GM12873 (cell line): ENCODE data around the gene GPR12.

ENCODE experiments used
- TF ChIP-seq, protein P1 (sequence below): IDR thresholded peaks from 2 replicates; pipeline ENCODE4 v1.5.1; 2012; ENCODE audit warnings: low read depth, mild to moderate bottlenecking, moderate library complexity, low read length, control low read depth; ENCODE audit not compliant: insufficient read depth; ENCODE audit errors: missing control alignments

The GPR12 gene

DNA sequence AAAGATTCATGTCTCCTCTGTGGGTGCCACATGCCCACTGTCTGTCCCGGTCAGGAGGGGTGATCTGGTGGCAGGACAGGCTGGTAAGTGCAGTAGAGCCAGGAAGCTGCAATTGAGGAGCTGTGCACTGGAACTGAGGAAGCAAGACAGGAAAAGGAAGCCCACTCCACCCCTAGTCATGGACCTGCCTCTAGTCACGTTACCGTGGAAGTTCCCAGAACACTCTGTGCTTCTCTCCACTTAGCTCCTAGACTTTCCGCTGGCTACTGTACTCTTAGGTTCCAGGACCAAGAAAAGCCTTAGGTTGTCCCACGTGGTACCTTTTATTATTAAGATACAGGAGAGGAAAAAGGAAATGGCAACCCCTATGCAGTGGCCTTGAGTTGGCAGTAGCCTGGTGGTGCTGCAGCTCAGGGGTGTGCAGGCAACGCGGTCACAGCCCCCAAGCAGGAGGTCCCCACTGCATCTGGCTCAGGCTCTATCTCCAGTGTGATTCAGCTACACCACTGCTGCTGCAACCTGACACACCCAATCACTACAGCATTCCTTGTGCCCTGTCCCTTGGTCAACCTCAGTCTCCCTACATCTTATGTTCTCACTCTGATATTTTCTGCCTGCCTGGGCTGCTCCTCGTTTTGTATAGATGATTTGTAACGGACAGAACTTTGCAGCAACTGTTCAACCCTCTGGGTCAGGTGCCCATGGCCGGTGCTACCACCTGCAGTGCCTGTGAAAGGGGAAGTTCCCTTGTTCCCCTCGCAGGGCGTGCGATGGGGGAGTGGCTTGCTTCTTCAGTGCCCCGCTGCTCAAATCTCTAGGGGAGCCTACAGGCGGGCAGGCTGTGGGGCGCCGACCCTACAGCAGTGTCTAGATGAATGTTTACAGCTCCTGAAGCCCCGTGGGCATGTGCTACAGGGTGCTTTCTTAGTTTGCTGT, 24.4 kb upstream of the GPR12 start:
- TF ChIP-seq, protein P1, sequence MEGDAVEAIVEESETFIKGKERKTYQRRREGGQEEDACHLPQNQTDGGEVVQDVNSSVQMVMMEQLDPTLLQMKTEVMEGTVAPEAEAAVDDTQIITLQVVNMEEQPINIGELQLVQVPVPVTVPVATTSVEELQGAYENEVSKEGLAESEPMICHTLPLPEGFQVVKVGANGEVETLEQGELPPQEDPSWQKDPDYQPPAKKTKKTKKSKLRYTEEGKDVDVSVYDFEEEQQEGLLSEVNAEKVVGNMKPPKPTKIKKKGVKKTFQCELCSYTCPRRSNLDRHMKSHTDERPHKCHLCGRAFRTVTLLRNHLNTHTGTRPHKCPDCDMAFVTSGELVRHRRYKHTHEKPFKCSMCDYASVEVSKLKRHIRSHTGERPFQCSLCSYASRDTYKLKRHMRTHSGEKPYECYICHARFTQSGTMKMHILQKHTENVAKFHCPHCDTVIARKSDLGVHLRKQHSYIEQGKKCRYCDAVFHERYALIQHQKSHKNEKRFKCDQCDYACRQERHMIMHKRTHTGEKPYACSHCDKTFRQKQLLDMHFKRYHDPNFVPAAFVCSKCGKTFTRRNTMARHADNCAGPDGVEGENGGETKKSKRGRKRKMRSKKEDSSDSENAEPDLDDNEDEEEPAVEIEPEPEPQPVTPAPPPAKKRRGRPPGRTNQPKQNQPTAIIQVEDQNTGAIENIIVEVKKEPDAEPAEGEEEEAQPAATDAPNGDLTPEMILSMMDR, result no peak

DNA sequence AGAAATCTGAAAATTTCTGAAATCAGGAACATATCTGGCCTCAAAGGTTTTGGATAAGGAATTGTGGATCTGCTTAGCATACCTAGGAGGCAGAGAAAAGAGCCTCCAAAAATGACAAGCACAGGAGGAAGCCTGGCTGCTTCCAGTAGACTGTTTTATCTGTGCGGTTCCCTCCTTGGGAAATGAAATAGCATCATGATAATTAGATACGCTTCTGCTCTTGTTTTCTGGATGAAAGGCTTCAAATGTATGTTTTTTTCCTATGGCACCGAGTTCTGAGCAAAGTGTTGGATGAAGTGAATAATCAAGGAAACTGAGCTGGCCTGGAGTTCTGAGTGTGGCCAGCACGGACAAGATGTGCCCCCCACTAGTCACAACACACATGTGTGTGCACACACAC, 19.8 kb upstream of the GPR12 start:
- TF ChIP-seq, protein P1, result no peak

DNA sequence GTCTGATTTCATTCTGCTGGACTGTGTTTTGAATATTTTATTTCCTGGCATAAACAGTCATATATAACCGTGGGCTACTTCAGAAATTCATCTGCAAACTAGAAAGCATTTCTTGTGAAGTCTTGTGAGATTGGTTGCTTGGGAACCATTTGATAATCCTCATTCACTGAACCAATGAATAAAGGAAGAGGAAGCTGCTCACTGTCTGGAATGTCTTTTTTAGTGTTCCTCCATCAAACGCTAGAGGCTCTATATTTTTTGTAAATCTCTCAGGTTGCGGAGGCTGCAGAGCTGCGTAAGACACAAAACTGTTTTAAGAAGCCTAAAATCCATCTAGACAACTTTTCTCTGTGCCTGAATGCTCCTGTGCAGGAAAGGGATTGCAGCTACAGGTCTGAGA, 18.7 kb upstream of the GPR12 start:
- TF ChIP-seq, protein P1, result no peak

DNA sequence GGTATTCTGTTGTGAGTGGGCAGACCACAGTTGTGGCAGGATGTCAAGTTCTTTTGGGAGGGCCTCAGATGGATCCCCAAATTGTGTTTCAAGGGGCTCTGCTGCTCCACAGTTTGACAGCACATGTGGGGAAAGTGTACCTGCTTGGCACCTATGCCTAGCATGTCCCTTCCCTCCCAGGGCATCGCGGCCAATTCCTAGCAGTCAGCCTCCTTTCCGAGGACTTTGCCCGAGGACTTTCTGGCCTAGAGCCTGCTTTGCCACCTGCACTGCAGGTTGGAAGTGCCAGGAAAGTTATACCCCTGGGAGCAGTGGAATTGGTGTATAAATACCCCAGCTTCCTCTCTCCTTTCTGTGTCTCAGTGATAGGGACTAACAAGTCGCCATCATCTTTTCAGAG, 11.9 kb upstream of the GPR12 start:
- TF ChIP-seq, protein P1, result no peak

DNA sequence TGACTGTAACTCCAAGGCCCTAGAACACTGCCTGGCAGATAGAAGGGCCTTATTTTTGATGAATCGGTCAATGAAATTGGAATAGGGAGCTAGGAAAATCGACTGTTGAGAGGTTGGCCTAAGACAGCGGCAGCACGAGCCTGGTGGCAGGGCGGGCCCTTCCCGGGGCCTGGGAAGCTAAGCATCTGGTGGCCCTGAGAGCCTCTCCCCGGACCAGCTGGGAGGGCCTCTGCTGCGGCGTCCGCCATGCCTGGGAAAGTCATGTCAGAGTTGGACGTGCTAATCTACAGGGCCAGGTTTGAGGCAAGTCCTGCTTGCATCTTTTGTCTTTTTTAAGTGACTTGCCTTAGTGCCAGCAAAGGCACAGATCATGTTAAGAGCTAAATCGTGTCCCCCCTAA, 11.2 kb upstream of the GPR12 start:
- TF ChIP-seq, protein P1, result no peak

DNA sequence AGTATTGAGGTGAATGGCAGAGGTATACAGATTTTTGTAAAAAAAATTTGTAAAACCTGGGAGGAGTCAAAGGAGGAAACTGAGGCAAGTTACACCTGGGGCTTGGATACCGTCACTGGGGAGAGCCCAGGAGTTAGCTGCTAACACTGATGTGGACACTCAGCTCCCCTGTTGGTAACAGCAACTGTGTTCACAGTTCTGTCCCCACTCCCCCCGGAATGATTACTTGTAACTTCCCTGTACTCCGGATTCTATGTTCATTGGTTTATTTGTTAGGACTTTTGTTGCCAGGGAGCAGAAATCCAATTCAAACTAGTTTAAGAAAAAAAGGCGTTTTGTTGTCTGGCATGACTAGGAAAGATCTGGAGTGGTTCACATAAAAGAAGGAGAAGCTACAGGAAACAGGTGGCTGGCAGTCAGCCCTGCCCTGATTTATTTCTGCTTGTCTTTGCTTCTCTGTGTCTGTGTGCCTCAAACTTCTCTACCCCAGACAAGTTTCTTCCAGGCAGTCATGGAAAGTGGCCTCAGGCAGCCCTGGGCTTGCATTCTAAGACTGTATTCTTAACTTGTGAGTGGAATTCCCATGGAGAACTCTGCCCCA, 2.3 kb upstream of the GPR12 start:
- TF ChIP-seq, protein P1, result no peak

DNA sequence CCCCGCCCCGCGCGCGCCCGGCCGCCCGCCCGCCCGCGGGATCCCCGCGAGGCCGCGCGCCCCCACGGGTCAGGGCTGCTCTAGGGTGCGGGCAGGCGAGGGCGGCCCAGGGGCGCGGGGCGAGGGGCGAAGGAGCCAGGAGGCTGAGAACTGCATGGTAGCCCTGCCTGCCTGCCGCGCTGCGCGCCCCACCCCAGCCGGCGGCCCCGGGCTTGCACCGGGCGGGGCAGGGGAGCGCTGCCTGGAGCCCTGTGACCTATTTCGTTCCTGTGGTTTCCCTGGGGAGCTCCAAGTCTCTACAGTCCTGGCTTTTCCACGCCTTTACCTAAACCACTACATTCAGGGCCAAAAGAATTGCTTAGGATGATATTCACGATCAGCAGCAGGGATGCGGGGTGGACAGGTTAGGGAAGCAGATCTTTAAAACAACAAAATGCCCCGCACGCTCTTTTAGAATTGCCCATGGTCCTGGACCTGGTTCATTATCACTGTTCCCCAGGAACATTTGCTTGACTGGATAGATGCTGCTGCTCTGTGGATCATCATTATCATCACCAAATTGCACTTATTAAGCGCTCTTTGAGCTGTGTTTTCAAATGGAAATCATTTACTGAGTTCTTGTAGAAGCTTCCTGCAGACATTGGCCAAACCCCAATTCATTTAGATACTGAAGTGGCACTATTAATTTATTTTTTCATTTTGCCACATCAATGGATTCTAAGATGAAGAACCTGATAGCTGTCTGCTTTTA, 421 bp upstream of the GPR12 start:
- TF ChIP-seq, protein P1, result no peak
